AG09309 (cell line): ENCODE results near the gene ATG5.
"Not testable (repeated sequence)": the region's sequence is repeated elsewhere in the genome, so short reads cannot be mapped to it uniquely, and the experiment has no call there.

Source experiments
- DNase-seq: peaks from one replicate; pipeline ENCODE4 v3.0.0-alpha.2; 2010; ENCODE audit warnings: low read depth
- H3K4me3 ChIP-seq: 2 replicates; pipeline ENCODE4 v1.5.1; 2011; ENCODE audit warnings: mild to moderate bottlenecking, low read depth, low read length, moderate library complexity; ENCODE audit not compliant: control insufficient read depth
- TF ChIP-seq, protein P1 (sequence below): IDR thresholded peaks from 2 replicates; pipeline ENCODE4 v1.5.1; 2011; ENCODE audit warnings: mild to moderate bottlenecking, low read depth, low read length, inconsistent platforms; ENCODE audit not compliant: insufficient read depth, control insufficient read depth; ENCODE audit errors: missing control alignments

The ATG5 gene

GRCh38 chr6:106281088-106281487 lies 44.5 kb downstream of the ATG5 start:
- TF ChIP-seq, protein P1, sequence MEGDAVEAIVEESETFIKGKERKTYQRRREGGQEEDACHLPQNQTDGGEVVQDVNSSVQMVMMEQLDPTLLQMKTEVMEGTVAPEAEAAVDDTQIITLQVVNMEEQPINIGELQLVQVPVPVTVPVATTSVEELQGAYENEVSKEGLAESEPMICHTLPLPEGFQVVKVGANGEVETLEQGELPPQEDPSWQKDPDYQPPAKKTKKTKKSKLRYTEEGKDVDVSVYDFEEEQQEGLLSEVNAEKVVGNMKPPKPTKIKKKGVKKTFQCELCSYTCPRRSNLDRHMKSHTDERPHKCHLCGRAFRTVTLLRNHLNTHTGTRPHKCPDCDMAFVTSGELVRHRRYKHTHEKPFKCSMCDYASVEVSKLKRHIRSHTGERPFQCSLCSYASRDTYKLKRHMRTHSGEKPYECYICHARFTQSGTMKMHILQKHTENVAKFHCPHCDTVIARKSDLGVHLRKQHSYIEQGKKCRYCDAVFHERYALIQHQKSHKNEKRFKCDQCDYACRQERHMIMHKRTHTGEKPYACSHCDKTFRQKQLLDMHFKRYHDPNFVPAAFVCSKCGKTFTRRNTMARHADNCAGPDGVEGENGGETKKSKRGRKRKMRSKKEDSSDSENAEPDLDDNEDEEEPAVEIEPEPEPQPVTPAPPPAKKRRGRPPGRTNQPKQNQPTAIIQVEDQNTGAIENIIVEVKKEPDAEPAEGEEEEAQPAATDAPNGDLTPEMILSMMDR, result no peak
- H3K4me3 ChIP-seq, result no peak overlapping the region
- DNase-seq, result peak; percentile 63

DNA sequence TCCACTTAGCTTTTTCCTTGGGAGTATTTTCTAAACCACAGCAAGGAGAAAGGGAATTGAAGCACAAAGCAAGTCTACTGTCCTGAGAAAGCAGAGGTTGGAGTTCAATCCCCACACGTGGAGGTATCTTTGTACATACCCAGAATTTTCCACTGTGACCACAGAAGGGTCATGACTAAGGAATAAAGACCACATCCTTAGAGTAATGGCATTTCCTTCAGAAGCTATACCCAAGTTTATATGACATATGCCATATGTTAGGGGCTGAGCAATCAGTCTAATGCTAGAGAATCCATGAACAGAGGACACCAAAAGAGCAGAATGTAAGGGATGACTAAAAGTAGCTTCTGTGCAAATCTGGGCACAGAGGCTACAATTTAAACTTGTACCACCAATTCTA lies 46.4 kb downstream of the ATG5 start:
- no peak for DNase-seq
- TF ChIP-seq, protein P1, result no peak
- no peak overlapping the region for H3K4me3 ChIP-seq

DNA sequence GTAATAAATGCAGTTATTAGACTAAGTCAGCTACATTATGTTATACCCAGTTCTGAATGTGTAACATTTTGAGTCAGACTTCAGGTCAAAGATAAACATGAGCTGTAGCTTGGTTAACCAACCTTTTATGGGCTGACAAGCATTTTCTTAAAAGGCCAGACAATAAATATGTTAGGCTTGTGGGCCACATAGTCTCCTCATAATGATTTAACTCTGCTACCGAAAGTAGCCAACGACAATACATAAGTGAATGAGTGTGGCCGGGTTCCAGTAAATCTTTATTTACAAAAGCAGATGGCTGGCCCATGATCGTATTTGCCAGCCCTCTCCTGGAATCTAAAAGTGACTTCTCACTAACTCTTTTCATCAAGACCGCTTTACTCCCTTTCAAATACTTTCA lies 49.9 kb downstream of the ATG5 start:
- H3K4me3 ChIP-seq, result no peak overlapping the region
- TF ChIP-seq, protein P1, result no peak
- no peak for DNase-seq

- no peak for DNase-seq
- TF ChIP-seq, protein P1, result no peak
- H3K4me3 ChIP-seq, result no peak overlapping the region
Observed at GRCh38 chr6:106273087-106273486, 52.5 kb downstream of the ATG5 start.

- DNase-seq, result no peak
- TF ChIP-seq, protein P1, result no peak
- H3K4me3 ChIP-seq, result no peak overlapping the region
Observed at GRCh38 chr6:106272287-106272686, 53.3 kb downstream of the ATG5 start.

- no peak overlapping the region for H3K4me3 ChIP-seq
- TF ChIP-seq, protein P1, result no peak
- no peak for DNase-seq
Observed at GRCh38 chr6:106270414-106270813, 55.1 kb downstream of the ATG5 start.

- not testable (repeated sequence) for DNase-seq, H3K4me3 ChIP-seq
Observed at GRCh38 chr6:106269268-106269919, 56.2 kb downstream of the ATG5 start.

GRCh38 chr6:106268500-106268899 lies 57.1 kb downstream of the ATG5 start:
- not testable (repeated sequence) for DNase-seq, H3K4me3 ChIP-seq

- H3K4me3 ChIP-seq, DNase-seq: not testable (repeated sequence)
Observed at GRCh38 chr6:106264433-106264832, 61.1 kb downstream of the ATG5 start.

DNA sequence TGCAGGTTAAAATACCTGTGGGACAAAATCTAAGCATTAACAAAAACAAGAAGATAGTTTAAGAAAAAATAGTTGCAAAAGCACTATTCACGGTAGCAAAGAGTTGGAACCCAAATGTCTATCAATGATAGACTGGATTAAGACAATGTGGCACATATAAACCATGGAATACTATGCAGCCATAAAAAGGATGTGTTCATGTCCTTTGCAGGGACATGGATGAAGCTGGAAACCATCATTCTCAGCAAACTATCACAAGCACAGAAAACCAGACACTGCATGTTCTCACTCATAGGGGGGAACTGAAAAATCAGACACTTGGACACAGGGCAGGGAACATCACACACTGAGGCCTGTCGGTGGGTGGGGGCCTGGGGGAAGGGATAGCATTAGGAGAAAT lies 65.8 kb downstream of the ATG5 start:
- H3K4me3 ChIP-seq, DNase-seq: not testable (repeated sequence)
